Activated CD4-positive, alpha-beta T cell treated with anti-CD3 and anti-CD28 coated beads, Interleukin-2, amount 10 ng/mL, durations not matched to agents 7 days and 5 days (primary cell): Measurements from ENCODE around the gene MX2. TPM values are rescaled to one million over a fixed set of nuclear protein-coding genes. Genes with fewer than 3 reads are reported as not detected.

ENCODE experiments used
- CTCF ChIA-PET: fragments of 350-600 bp; sonication (Branson Sonifier 250); formaldehyde crosslinking; loops from one replicate; lab custom pipeline; 2021; ENCODE audit warnings: antibody characterized with exemption; lab: Charles Lee
- POLR2A ChIA-PET: fragments of 350-600 bp; sonication (Branson Sonifier 250); formaldehyde crosslinking; loops from one replicate; lab custom pipeline; 2021; ENCODE audit warnings: antibody characterized with exemption; lab: Charles Lee
- DNase-seq: peaks from one replicate; pipeline ENCODE4 v3.0.0-alpha.2; 2020
- H3K27ac Mint-ChIP-seq: one replicate; pipeline ENCODE4 v1.8.0; 2021; ENCODE audit warnings: mild to moderate bottlenecking, moderate library complexity, mixed read lengths
- H3K27me3 Mint-ChIP-seq: one replicate; pipeline ENCODE4 v1.8.0; 2021; ENCODE audit warnings: mixed read lengths
- H3K36me3 Mint-ChIP-seq: one replicate; pipeline ENCODE4 v1.8.0; 2021; ENCODE audit warnings: low read depth, mixed read lengths
- H3K4me1 Mint-ChIP-seq: one replicate; pipeline ENCODE4 v1.8.0; 2021; ENCODE audit warnings: mixed read lengths
- H3K4me3 Mint-ChIP-seq: one replicate; pipeline ENCODE4 v1.8.0; 2021; ENCODE audit warnings: mild to moderate bottlenecking, moderate library complexity, mixed read lengths
- H3K9me3 Mint-ChIP-seq: one replicate; pipeline ENCODE4 v1.8.0; 2021; ENCODE audit warnings: mixed read lengths
- total RNA-seq, 2 experiments: library from RNA; stranded (reverse); gene quantifications; one replicate each; pipeline ENCODE4 v1.2.3, GENCODE V29; 2021

Gene MX2
- total RNA-seq, 2 experiments from 2014 or later = 108 to 117 TPM

DNA sequence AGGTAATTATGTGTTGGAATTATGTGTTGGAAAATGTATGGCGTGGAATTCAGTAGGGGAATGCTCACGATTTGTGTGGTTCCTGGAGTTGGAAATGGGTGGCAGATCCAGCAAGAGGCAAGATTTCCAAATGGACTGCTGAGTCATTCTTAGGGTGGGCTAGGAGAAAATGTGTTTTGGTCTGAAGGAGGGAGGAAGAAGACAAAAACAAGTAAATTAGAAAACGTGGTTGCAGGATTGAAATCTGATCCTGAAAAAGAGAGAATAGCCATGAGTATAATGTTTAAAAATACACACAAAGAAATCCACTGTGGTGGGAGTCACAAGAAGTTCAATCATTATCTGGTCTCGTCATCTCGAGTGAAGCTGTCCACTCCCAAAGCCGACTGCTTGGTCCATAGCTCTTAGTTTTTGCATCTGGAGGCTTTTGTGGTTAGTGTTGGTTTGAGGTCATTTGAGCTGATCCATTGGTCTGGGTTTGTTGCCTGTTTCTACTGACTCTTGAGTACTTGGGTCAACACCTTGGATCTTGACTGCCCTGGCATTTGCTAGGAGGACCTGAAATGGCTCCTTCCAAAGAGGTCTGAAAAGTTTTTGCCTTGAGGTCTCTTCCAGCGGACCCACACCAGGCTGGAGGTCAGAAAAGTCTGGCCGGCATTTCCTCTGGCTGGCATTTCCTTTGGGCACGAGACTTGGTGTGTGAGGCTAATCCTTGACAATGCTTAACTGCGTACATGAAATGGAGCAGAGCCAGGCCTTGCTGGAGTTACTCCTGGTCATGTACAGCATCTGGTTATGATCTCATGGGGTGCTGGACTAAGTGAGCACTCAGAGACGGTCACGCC, 9.2 kb downstream of the MX2 start:
- peaks cover 87% of the 10 kb centered on the region for H3K4me1 Mint-ChIP-seq
- POLR2A ChIA-PET = interaction anchor here (1.5 kb wide), 1 partner anchor 55 kb away, joined by 7 read pairs; the partner anchor contains the start of gene MX1
- H3K36me3 Mint-ChIP-seq = peaks cover 37% of the 10 kb centered on the region
- H3K27me3 Mint-ChIP-seq = no peaks in the 10 kb centered on the region
- H3K4me3 Mint-ChIP-seq = peak overlapping the region; percentile 77
- DNase-seq = no peak
- H3K27ac Mint-ChIP-seq = peak overlapping the region; percentile 91
- H3K9me3 Mint-ChIP-seq = no peaks in the 10 kb centered on the region
- CTCF ChIA-PET = interaction anchor here (1.0 kb wide), 1 partner anchor 43 kb away, joined by 3 read pairs; no protein-coding TSS in a partner anchor

DNA sequence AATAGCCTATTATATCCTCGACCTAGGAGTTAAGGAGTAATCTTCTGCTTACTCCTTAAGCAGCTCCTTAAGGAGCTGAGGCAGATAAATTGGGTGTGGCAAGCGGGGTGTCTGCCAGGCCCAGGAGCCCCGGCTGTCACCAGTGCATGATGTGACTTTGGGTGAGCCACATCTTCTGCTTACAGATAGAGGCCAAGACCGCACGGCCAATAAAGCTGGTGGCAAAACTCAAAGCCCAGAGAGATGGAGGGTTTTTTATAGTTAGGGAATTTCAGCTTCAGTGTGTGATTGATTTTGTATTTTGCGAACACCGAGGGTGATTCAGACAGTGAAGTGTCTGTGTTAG, 9.8 kb downstream of the MX2 start:
- H3K27me3 Mint-ChIP-seq = no peaks in the 10 kb centered on the region
- H3K36me3 Mint-ChIP-seq = peaks cover 37% of the 10 kb centered on the region
- POLR2A ChIA-PET = no interaction called here
- no peaks in the 10 kb centered on the region for H3K9me3 Mint-ChIP-seq
- H3K27ac Mint-ChIP-seq = peak overlapping the region; percentile 91
- CTCF ChIA-PET = interaction anchor here (1.0 kb wide), 1 partner anchor 42 kb away, joined by 3 read pairs; no protein-coding TSS in a partner anchor
- peak overlapping the region; percentile 77 for H3K4me3 Mint-ChIP-seq
- H3K4me1 Mint-ChIP-seq = peaks cover 82% of the 10 kb centered on the region
- DNase-seq = no peak

DNA sequence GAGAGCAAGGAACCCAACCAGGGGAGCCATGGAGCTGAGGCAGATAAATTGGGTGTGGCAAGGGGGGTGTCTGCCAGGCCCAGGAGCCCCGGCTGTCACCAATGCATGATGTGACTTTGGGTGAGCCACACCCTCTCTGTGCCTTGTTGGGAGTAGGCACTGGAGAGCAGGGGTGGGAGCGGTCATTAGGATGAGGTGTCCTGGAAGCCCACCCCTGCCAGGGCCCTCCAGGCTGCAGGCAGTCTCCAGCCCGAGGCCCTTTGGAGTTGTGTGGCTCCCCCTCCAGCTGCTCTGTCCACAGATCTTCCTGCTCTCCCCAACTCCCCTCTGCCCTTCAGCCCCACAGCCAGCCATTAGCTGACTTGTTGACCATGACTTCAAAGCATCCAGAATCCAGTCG, 11.4 kb downstream of the MX2 start:
- no peak for DNase-seq
- H3K4me3 Mint-ChIP-seq = no peak overlapping the region
- peaks cover 74% of the 10 kb centered on the region for H3K4me1 Mint-ChIP-seq
- ChIA-PET CTCF (interaction anchor here (0.6 kb wide), 1 partner anchor 81 kb away, joined by 3 read pairs; no protein-coding TSS in a partner anchor), POLR2A (no interaction called here)
- no peaks in the 10 kb centered on the region for H3K9me3 Mint-ChIP-seq
- H3K27me3 Mint-ChIP-seq = no peaks in the 10 kb centered on the region
- H3K27ac Mint-ChIP-seq = peak overlapping the region; percentile 31
- peaks cover 41% of the 10 kb centered on the region for H3K36me3 Mint-ChIP-seq

DNA sequence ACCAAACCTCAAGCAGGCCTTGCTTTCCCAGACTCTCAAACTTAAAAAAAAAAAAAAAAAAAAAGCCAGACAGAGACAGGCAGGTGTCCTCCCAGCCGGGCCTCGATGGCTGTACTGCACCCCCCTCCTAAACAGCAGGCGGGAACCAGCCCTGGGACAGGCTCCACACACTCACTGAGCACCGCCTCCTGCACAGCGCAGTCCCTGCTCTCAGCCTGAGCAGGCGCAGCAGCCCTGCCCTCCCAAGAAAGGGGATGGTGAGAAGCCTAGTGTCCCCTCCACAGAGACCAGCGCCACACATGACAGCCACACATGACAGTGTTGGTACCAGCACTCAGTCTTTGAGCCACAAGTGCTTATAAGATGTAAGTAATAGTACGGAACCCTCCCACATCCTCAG, 11.9 kb downstream of the MX2 start:
- Mint-ChIP-seq H3K36me3 (peaks cover 40% of the 10 kb centered on the region), H3K4me1 (peaks cover 70% of the 10 kb centered on the region), H3K27me3 (no peaks in the 10 kb centered on the region), H3K9me3 (no peaks in the 10 kb centered on the region), H3K4me3 (no peak overlapping the region), H3K27ac (peak overlapping the region; percentile 31)
- DNase-seq = no peak
- POLR2A ChIA-PET = no interaction called here
- CTCF ChIA-PET = interaction anchor here (0.6 kb wide), 1 partner anchor 82 kb away, joined by 3 read pairs; no protein-coding TSS in a partner anchor

DNA sequence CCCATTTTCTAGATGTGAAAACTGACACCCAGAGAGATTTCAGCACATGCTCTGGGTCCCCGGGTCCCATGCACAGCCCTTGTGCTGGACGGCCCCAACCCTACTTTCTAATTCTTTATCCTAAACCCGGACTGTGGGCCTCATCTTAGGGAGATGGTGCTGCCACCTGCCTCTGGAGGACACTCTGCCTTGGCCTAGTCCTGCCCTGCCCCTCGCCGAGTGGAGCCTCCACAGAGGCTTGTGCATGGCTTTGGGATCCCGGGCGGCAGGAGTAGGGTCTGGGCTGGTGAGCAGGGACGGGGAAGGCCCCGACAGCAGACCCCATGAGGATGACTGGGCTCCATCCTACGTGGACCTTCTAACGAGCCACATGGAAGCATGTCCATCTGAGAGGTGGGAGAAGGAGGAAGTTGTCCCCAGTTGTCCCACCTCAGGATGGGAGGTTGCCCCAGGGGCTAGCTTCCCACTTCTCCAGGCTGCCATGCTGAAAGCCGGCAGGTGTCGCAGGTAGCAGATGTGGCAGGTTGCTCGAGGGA, 12.4 kb downstream of the MX2 start:
- no peak for DNase-seq
- no peak overlapping the region for H3K27ac Mint-ChIP-seq

DNA sequence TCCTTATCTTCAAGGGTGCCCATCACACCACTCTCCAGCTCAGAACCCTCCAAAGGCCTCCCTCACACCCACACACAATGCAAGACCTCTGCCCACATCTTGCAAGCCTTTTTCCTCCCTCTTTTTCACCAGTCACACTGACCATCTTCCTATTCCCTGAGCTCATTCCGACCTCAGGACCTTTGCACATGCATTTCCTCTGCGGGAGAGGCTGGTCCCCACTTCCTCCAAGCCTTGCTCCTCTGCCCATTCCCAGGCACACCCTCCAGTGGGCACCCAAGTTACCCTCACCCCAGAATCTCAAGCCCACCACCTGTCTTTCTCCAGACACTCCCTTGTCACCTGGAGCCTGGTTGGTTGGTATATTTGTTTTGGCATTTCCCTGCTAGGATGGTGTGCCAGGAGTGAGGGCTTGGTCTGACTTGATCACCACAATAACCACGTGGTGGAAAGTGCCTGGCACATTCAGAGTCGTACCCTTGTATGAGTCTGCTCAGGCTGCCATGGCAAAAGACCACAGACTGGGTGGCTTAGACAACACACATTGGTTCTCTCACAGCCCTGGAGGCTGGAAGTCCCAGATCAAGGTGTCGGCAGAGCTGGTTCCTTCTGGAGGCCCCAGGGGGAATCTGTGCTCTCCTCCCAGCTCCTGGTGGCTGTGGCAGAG, 13.2 kb downstream of the MX2 start:
- Mint-ChIP-seq H3K27ac (peak overlapping the region; percentile 78), H3K4me3 (no peak overlapping the region), H3K36me3 (peaks cover 41% of the 10 kb centered on the region), H3K27me3 (no peaks in the 10 kb centered on the region), H3K4me1 (peaks cover 60% of the 10 kb centered on the region), H3K9me3 (no peaks in the 10 kb centered on the region)
- DNase-seq = peak; percentile 37
- CTCF ChIA-PET = interaction anchor here (0.5 kb wide), 1 partner anchor 76 kb away, joined by 3 read pairs; no protein-coding TSS in a partner anchor
- POLR2A ChIA-PET = no interaction called here

More for the DNA sequence above, 12.4 kb downstream of the MX2 start:
- Mint-ChIP-seq H3K4me1 (peaks cover 65% of the 10 kb centered on the region), H3K36me3 (peaks cover 41% of the 10 kb centered on the region), H3K27me3 (no peaks in the 10 kb centered on the region), H3K4me3 (no peak overlapping the region), H3K9me3 (no peaks in the 10 kb centered on the region)
- ChIA-PET POLR2A (no interaction called here), CTCF (no interaction called here)

DNA sequence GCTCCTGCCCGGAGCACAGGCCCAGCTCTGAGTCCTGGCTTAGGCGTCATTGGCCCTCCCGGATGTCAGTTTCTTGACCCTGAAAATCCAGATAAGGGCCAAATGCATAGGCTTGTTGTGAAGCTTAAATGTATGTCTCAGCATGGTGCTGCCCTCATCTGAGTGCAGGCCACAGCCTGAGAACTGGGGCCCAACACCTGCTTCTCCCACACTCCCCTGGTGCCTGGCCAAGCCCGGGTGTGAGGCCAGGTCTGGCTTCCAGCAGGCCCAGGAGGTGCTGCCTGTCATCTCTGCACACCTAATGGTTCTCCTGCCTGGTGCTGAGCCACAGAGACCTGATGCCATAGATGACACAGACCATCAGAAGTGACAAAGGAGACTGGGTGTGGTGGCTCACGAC, 14.0 kb downstream of the MX2 start:
- CTCF ChIA-PET = interaction anchor here (0.5 kb wide), 1 partner anchor 75 kb away, joined by 3 read pairs; no protein-coding TSS in a partner anchor
- no peak for DNase-seq
- peaks cover 42% of the 10 kb centered on the region for H3K36me3 Mint-ChIP-seq
- no peaks in the 10 kb centered on the region for H3K27me3 Mint-ChIP-seq
- no peaks in the 10 kb centered on the region for H3K9me3 Mint-ChIP-seq
- peaks cover 51% of the 10 kb centered on the region for H3K4me1 Mint-ChIP-seq
- H3K27ac Mint-ChIP-seq = peak overlapping the region; percentile 78
- POLR2A ChIA-PET = interaction anchor here (0.6 kb wide), 1 partner anchor 102 kb away, joined by 3 read pairs; no protein-coding TSS in a partner anchor
- H3K4me3 Mint-ChIP-seq = no peak overlapping the region

DNA sequence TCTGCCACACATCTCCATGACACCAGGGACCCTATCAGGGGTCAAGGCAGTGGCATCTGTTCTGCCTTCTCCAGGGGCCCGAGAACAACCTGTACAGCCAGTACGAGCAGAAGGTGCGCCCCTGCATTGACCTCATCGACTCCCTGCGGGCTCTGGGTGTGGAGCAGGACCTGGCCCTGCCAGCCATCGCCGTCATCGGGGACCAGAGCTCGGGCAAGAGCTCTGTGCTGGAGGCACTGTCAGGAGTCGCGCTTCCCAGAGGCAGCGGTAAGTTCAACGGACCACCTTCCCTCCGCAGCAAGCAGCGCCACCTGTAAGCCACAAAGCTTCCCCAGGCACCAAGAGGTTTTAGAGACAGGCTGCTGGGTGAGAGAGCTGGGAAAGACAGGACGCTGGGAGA, 15.9 kb downstream of the MX2 start:
- CTCF ChIA-PET = interaction anchor here (0.8 kb wide), 1 partner anchor 16 kb away, joined by 3 read pairs; the partner anchor contains the start of gene MX2
- POLR2A ChIA-PET = no interaction called here
- H3K4me1 Mint-ChIP-seq = peaks cover 35% of the 10 kb centered on the region
- no peaks in the 10 kb centered on the region for H3K27me3 Mint-ChIP-seq
- no peak overlapping the region for H3K4me3 Mint-ChIP-seq
- peak overlapping the region; percentile 76 for H3K27ac Mint-ChIP-seq
- no peak for DNase-seq
- no peaks in the 10 kb centered on the region for H3K9me3 Mint-ChIP-seq
- H3K36me3 Mint-ChIP-seq = peaks cover 54% of the 10 kb centered on the region

DNA sequence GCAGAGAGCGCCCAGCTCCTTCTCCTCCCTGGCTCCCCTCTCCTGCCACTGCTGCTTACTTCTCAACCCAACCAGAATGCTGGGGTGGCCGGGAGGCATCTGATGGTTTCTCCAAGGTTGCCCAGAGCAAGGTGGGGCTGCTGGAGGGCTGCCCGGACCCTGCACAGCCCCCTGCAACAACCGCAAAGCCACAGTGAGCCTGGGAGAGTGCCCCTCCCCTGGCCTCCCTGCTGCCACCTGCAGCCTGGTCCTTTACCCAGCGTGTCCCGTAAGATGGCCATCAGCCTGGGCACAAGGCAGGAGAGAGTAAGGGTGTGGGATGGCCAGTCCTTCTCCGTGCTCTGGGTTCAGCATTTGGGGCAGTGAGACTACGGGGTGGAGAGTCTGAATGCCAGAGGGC, 17.0 kb downstream of the MX2 start:
- Mint-ChIP-seq H3K4me3 (no peak overlapping the region), H3K36me3 (peaks cover 60% of the 10 kb centered on the region), H3K27me3 (no peaks in the 10 kb centered on the region), H3K4me1 (peaks cover 25% of the 10 kb centered on the region), H3K9me3 (no peaks in the 10 kb centered on the region), H3K27ac (no peak overlapping the region)
- CTCF ChIA-PET = no interaction called here
- POLR2A ChIA-PET = no interaction called here
- DNase-seq = no peak

DNA sequence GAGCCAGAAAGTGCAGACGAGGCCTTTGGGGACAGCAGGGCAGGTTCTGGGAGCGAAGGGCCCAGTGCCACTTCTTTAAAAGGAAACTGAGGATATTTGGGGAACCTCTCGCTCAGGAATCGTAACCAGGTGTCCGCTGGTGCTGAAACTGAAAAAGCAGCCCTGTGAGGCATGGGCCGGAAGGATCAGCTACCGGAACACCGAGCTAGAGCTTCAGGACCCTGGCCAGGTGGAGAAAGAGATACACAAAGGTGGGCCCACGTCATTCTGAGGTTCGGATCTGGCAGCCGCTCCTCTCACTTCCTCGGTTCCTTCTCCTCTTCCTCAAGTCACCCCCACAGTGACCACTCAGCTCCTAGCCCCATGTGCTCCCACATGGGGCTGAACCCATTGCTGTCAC, 18.1 kb downstream of the MX2 start:
- H3K36me3 Mint-ChIP-seq = peaks cover 64% of the 10 kb centered on the region
- CTCF ChIA-PET = interaction anchor here (0.6 to 0.9 kb wide), 2 partner anchors 33 to 64 kb away, joined by 3 to 4 read pairs; no protein-coding TSS in a partner anchor
- POLR2A ChIA-PET = no interaction called here
- no peaks in the 10 kb centered on the region for H3K9me3 Mint-ChIP-seq
- no peak for DNase-seq
- H3K27ac Mint-ChIP-seq = no peak overlapping the region
- H3K4me1 Mint-ChIP-seq = peaks cover 16% of the 10 kb centered on the region
- H3K27me3 Mint-ChIP-seq = no peaks in the 10 kb centered on the region
- H3K4me3 Mint-ChIP-seq = no peak overlapping the region

DNA sequence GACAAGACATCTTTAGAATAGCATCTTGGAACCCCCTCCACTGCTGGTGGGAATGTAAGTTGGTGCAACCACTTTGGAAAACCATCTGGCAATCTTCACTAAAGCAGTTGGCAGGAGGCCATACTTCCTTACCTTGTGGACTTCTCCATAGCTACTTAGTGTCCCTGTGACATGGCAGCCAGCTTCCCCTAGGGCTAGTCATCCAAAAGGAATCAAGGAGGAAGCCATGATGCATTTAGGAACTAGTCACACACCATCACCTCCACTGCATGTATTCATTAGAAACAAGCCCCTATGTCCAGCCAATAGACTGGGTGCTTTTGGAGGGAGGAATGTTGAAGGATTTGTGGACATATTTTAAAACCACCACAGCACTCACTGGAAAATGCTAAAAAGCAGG, 19.9 kb downstream of the MX2 start:
- Mint-ChIP-seq H3K36me3 (peaks cover 66% of the 10 kb centered on the region), H3K4me1 (peaks cover 7% of the 10 kb centered on the region), H3K4me3 (no peak overlapping the region), H3K27ac (no peak overlapping the region), H3K27me3 (no peaks in the 10 kb centered on the region), H3K9me3 (no peaks in the 10 kb centered on the region)
- POLR2A ChIA-PET = no interaction called here
- DNase-seq = no peak
- CTCF ChIA-PET = interaction anchor here (1.1 to 1.3 kb wide), 3 partner anchors 15 to 31 kb away, joined by 3 to 4 read pairs (median 3); no protein-coding TSS in a partner anchor

DNA sequence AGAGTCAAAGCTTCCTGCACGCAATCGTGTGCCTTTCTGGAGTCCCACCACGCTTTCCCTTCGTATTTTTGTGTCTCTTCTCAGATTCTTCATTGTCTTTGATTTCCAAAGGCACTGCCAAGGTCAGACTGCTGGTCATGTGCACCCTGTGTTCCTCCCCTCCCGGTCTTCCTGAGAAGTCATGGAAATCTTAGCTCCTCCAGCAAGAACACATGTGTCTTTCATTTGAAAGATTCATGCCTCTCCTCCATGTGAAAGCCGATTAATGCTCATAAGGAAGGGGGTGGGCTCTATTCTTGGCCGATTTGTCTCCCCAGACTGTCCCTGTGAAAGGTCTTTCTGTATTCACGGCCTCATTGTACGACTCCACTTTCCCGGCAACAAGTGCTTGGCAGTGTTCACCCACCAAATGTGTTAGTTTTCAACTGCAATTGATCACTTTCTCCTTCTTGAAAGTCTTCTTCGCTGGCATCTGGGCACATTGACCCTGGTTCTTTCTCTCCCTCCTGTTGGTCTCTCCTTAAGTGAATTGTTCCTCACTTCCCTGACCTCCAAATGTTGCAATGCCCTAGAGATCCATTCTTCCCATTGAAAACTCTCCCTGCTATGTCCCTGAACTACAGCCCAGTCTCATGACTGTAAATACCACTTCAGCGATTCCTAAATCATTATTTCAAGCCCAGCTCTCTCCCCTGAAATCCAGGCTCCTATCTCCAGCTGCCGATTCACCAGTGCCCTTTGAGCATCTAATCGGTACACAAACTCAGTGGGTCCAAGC, 25.4 kb downstream of the MX2 start:
- Mint-ChIP-seq H3K27ac (peak overlapping the region; percentile 37), H3K4me3 (no peak overlapping the region), H3K9me3 (no peaks in the 10 kb centered on the region), H3K27me3 (no peaks in the 10 kb centered on the region), H3K36me3 (peaks cover 52% of the 10 kb centered on the region), H3K4me1 (peaks cover 1% of the 10 kb centered on the region)
- DNase-seq = no peak
- POLR2A ChIA-PET = no interaction called here
- CTCF ChIA-PET = no interaction called here
